Measurements from ENCODE around the gene ZNF189.

The ZNF189 gene

GRCh38 chr9:101369286-101369685 lies 29.4 kb upstream of the ZNF189 start:
- no peaks in the 10 kb centered on the region for H3K27me3 ChIP-seq (ENCODE audit: control insufficient read depth, low read length)
- no peaks in the 10 kb centered on the region for H4K20me1 ChIP-seq (ENCODE audit: control insufficient read depth, insufficient read depth, low read depth, low read length)
- no peak overlapping the region for H3K4me2 ChIP-seq (ENCODE audit: low read length)
- no peak overlapping the region for H3K27ac ChIP-seq (ENCODE audit: low read depth, low read length)
- H3K79me2 ChIP-seq (ENCODE audit: control insufficient read depth, low read length), result no peaks in the 10 kb centered on the region
- no peak overlapping the region for H3K4me3 ChIP-seq (ENCODE audit: low read length)
- no peaks in the 10 kb centered on the region for H3F3A ChIP-seq (ENCODE audit: control insufficient read depth, insufficient read depth)
- H3K4me1 ChIP-seq (ENCODE audit: control insufficient read depth, low read length), result no peaks in the 10 kb centered on the region
- TF ChIP-seq, protein P1, sequence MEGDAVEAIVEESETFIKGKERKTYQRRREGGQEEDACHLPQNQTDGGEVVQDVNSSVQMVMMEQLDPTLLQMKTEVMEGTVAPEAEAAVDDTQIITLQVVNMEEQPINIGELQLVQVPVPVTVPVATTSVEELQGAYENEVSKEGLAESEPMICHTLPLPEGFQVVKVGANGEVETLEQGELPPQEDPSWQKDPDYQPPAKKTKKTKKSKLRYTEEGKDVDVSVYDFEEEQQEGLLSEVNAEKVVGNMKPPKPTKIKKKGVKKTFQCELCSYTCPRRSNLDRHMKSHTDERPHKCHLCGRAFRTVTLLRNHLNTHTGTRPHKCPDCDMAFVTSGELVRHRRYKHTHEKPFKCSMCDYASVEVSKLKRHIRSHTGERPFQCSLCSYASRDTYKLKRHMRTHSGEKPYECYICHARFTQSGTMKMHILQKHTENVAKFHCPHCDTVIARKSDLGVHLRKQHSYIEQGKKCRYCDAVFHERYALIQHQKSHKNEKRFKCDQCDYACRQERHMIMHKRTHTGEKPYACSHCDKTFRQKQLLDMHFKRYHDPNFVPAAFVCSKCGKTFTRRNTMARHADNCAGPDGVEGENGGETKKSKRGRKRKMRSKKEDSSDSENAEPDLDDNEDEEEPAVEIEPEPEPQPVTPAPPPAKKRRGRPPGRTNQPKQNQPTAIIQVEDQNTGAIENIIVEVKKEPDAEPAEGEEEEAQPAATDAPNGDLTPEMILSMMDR (IDR thresholded peaks at IDR 0.05; ENCODE audit: low read depth, low read length, poor library complexity, severe bottlenecking), result no peak
- no peak for TF ChIP-seq EZH2phosphoT487 (IDR thresholded peaks at IDR 0.05; ENCODE audit: borderline replicate concordance, low read length)
- no peaks in the 10 kb centered on the region for H3K36me3 ChIP-seq (ENCODE audit: control insufficient read depth, low read length)
- no peaks in the 10 kb centered on the region for H3K9me2 ChIP-seq (replicated peaks; ENCODE audit: control insufficient read depth, low read length)
- H3K9me3 ChIP-seq (ENCODE audit: control insufficient read depth, insufficient read depth, low read length), result no peaks in the 10 kb centered on the region

DNA sequence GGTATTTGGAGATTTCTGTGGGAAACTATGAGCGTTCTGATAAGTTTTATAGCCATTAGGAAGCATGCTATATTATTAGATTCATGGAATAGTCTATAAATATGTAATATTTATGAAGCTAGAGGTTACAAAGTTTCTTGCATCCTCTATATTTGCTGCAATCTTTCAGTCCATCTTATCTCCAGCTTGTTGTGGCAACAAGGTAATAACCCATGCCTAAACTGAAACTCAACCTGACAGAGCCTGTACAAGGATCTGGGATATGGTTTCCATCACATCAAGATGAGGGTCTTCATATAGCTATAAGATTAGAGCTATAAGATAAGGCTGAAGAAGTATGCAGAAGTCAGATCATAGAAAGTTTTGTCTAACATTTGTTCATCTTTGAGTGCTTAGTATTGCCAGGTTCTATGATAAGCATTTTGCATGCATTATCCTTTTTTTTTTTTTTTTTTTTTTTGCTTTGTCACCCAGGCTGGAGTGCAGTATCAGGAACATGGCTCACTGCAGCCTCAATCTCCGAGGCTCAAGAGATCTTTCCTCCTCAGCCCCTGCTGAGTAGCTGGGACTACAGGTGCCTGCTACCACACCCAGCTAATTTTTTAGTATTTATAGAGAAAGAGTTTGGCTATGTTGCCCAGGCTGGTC lies 28.6 kb upstream of the ZNF189 start:
- TF ChIP-seq, protein P1 (IDR thresholded peaks at IDR 0.05; ENCODE audit: low read depth, low read length, poor library complexity, severe bottlenecking), result no peak
- no peak for TF ChIP-seq EZH2phosphoT487 (IDR thresholded peaks at IDR 0.05; ENCODE audit: borderline replicate concordance, low read length)
- H3K79me2 ChIP-seq (ENCODE audit: control insufficient read depth, low read length), result no peaks in the 10 kb centered on the region
- H3K27me3 ChIP-seq (ENCODE audit: control insufficient read depth, low read length), result no peaks in the 10 kb centered on the region
- H3F3A ChIP-seq (ENCODE audit: control insufficient read depth, insufficient read depth), result no peaks in the 10 kb centered on the region
- no peaks in the 10 kb centered on the region for H3K36me3 ChIP-seq (ENCODE audit: control insufficient read depth, low read length)
- H3K27ac ChIP-seq (ENCODE audit: low read depth, low read length), result no peak overlapping the region
- H3K9me3 ChIP-seq (ENCODE audit: control insufficient read depth, insufficient read depth, low read length), result no peaks in the 10 kb centered on the region
- no peaks in the 10 kb centered on the region for H3K9me2 ChIP-seq (replicated peaks; ENCODE audit: control insufficient read depth, low read length)
- H3K4me1 ChIP-seq (ENCODE audit: control insufficient read depth, low read length), result no peaks in the 10 kb centered on the region
- H3K4me3 ChIP-seq (ENCODE audit: low read length), result no peak overlapping the region
- H4K20me1 ChIP-seq (ENCODE audit: control insufficient read depth, insufficient read depth, low read depth, low read length), result no peaks in the 10 kb centered on the region
- H3K4me2 ChIP-seq (ENCODE audit: low read length), result no peak overlapping the region

- H3K27me3 ChIP-seq (ENCODE audit: control insufficient read depth, low read length), result no peaks in the 10 kb centered on the region
- H3K9me2 ChIP-seq (replicated peaks; ENCODE audit: control insufficient read depth, low read length), result no peaks in the 10 kb centered on the region
- no peak overlapping the region for H3K4me2 ChIP-seq (ENCODE audit: low read length)
- no peak overlapping the region for H3K4me3 ChIP-seq (ENCODE audit: low read length)
- no peaks in the 10 kb centered on the region for H3K4me1 ChIP-seq (ENCODE audit: control insufficient read depth, low read length)
- no peaks in the 10 kb centered on the region for H4K20me1 ChIP-seq (ENCODE audit: control insufficient read depth, insufficient read depth, low read depth, low read length)
- TF ChIP-seq, protein P1 (IDR thresholded peaks at IDR 0.05; ENCODE audit: low read depth, low read length, poor library complexity, severe bottlenecking), result no peak
- no peak for TF ChIP-seq EZH2phosphoT487 (IDR thresholded peaks at IDR 0.05; ENCODE audit: borderline replicate concordance, low read length)
- H3K9me3 ChIP-seq (ENCODE audit: control insufficient read depth, insufficient read depth, low read length), result no peaks in the 10 kb centered on the region
- no peak overlapping the region for H3K27ac ChIP-seq (ENCODE audit: low read depth, low read length)
- H3K79me2 ChIP-seq (ENCODE audit: control insufficient read depth, low read length), result no peaks in the 10 kb centered on the region
- no peaks in the 10 kb centered on the region for H3K36me3 ChIP-seq (ENCODE audit: control insufficient read depth, low read length)
- no peaks in the 10 kb centered on the region for H3F3A ChIP-seq (ENCODE audit: control insufficient read depth, insufficient read depth)
Measured at GRCh38 chr9:101371813-101372212, 26.8 kb upstream of the ZNF189 start.

Data from DOHH2 (cell line).